Ishikawa (cell line): ENCODE data around the gene FAM43A.

Source experiments
- CEBPB ChIP-seq: IDR thresholded peaks from 2 replicates; pipeline ENCODE4 v1.6.1; 2012
- CREB1 ChIP-seq: IDR thresholded peaks from 2 replicates; pipeline ENCODE4 v1.6.1; 2012; ENCODE audit warnings: low read depth
- EGR1 ChIP-seq: IDR thresholded peaks from 2 replicates; pipeline ENCODE4 v1.6.1; 2012
- EP300 ChIP-seq: IDR thresholded peaks from 2 replicates; pipeline ENCODE4 v1.6.1; 2012; ENCODE audit warnings: borderline replicate concordance
- FOXM1 ChIP-seq: IDR thresholded peaks from 2 replicates; pipeline ENCODE4 v1.6.1; 2012; ENCODE audit warnings: low read depth, borderline replicate concordance
- MAX ChIP-seq: IDR thresholded peaks from 2 replicates; pipeline ENCODE4 v1.6.1; 2012
- NFIC ChIP-seq: IDR thresholded peaks from 2 replicates; pipeline ENCODE4 v1.6.1; 2012
- RAD21 ChIP-seq: IDR thresholded peaks from 2 replicates; pipeline ENCODE4 v1.6.1; 2012; ENCODE audit warnings: low read depth
- REST ChIP-seq: IDR thresholded peaks from 2 replicates; pipeline ENCODE4 v1.6.1; 2012; ENCODE audit warnings: low read depth, mild to moderate bottlenecking
- TAF1 ChIP-seq: IDR thresholded peaks from 2 replicates; pipeline ENCODE4 v1.6.1; 2012; ENCODE audit warnings: low read depth, mild to moderate bottlenecking
- TCF12 ChIP-seq: IDR thresholded peaks from 2 replicates; pipeline ENCODE4 v1.6.1; 2012; ENCODE audit warnings: low read depth
- TEAD4 ChIP-seq: IDR thresholded peaks from 2 replicates; pipeline ENCODE4 v1.6.1; 2012
- USF1 ChIP-seq: IDR thresholded peaks from 2 replicates; pipeline ENCODE4 v1.6.1; 2012
- YY1 ChIP-seq: IDR thresholded peaks from 2 replicates; pipeline ENCODE4 v1.6.1; 2012; ENCODE audit warnings: low read depth
- ZBTB7A ChIP-seq: IDR thresholded peaks from 2 replicates; pipeline ENCODE4 v1.6.1; 2012; ENCODE audit warnings: low read depth

The FAM43A gene

GRCh38 chr3:194714137-194714455 lies 28.4 kb downstream of the FAM43A start:
- no peak for TF ChIP-seq CREB1
- TF ChIP-seq YY1: no peak
- no peak for TF ChIP-seq NFIC
- TF ChIP-seq MAX: no peak
- no peak for TF ChIP-seq RAD21
- TF ChIP-seq USF1: no peak

GRCh38 chr3:194714564-194714963 lies 28.9 kb downstream of the FAM43A start:
- TF ChIP-seq REST: no peak

GRCh38 chr3:194715022-194715800 lies 29.5 kb downstream of the FAM43A start:
- no peak for TF ChIP-seq TAF1
- peak; percentile 47 for TF ChIP-seq NFIC
- peak; percentile 56 for TF ChIP-seq CEBPB

- TF ChIP-seq REST: no peak
These were observed 32.4 kb downstream of the FAM43A start for GRCh38 chr3:194718079-194718478.

- TF ChIP-seq EP300: no peak
- TF ChIP-seq TAF1: no peak
- TF ChIP-seq ZBTB7A: no peak
- no peak for TF ChIP-seq REST
- TF ChIP-seq TEAD4: no peak
- no peak for TF ChIP-seq CREB1
- no peak for TF ChIP-seq FOXM1
- no peak for TF ChIP-seq CEBPB
- TF ChIP-seq RAD21: no peak
- no peak for TF ChIP-seq NFIC
- no peak for TF ChIP-seq MAX
- no peak for TF ChIP-seq TCF12
- TF ChIP-seq USF1: no peak
- no peak for TF ChIP-seq YY1
- TF ChIP-seq EGR1: no peak
These were observed 34.4 kb downstream of the FAM43A start for GRCh38 chr3:194720048-194720447.
